ENCODE data around the gene GRK5.

- TF ChIP-seq, protein P1, sequence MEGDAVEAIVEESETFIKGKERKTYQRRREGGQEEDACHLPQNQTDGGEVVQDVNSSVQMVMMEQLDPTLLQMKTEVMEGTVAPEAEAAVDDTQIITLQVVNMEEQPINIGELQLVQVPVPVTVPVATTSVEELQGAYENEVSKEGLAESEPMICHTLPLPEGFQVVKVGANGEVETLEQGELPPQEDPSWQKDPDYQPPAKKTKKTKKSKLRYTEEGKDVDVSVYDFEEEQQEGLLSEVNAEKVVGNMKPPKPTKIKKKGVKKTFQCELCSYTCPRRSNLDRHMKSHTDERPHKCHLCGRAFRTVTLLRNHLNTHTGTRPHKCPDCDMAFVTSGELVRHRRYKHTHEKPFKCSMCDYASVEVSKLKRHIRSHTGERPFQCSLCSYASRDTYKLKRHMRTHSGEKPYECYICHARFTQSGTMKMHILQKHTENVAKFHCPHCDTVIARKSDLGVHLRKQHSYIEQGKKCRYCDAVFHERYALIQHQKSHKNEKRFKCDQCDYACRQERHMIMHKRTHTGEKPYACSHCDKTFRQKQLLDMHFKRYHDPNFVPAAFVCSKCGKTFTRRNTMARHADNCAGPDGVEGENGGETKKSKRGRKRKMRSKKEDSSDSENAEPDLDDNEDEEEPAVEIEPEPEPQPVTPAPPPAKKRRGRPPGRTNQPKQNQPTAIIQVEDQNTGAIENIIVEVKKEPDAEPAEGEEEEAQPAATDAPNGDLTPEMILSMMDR (conservative IDR thresholded peaks at IDR 0.05; ENCODE audit: low read length), result no peak
- no peak for TF ChIP-seq EZH2phosphoT487 (IDR thresholded peaks at IDR 0.05; ENCODE audit: borderline replicate concordance)
These were observed 190.0 kb downstream of the GRK5 start for GRCh38 chr10:119397416-119397815.

Measured in Loucy (cell line).